Naive B cell (primary cell): ENCODE results near the gene TRIO. TPM values are rescaled to one million over a fixed set of nuclear protein-coding genes. Genes with fewer than 3 reads are reported as not detected.
"Not testable (repeated sequence)": the region's sequence is repeated elsewhere in the genome, so short reads cannot be mapped to it uniquely, and the experiment has no call there.

Source experiments
- ATAC-seq, 2 donors: fragments of 150-1000 bp; cut with Tn5 transposase; 2 replicates each; pipeline ENCODE4 v1.10.0; 2021; ENCODE audit warnings: low read depth in 2 of 2, mild to moderate bottlenecking in 2 of 2, moderate library complexity in 2 of 2
- DNase-seq: peaks from one replicate; pipeline ENCODE4 v3.0.0; 2022
- H3K27ac Mint-ChIP-seq, 6 donors: one replicate each; pipeline ENCODE4 v1.8.0; 2020 to 2022; ENCODE audit warnings: mild to moderate bottlenecking in 6 of 6, mixed read lengths in 6 of 6, moderate library complexity in 5 of 6, inconsistent platforms in 2 of 6
- H3K27me3 Mint-ChIP-seq, 3 donors: one replicate each; pipeline ENCODE4 v1.8.0; 2021 to 2022; ENCODE audit warnings: mixed read lengths in 3 of 3, mild to moderate bottlenecking in 1 of 3
- H3K36me3 Mint-ChIP-seq, 2 donors: one replicate each; pipeline ENCODE4 v1.8.0; 2020 to 2022; ENCODE audit warnings: mixed read lengths in 2 of 2, inconsistent platforms in 1 of 2, mild to moderate bottlenecking in 1 of 2
- H3K4me1 Mint-ChIP-seq, 3 donors: one replicate each; pipeline ENCODE4 v1.8.0; 2020 to 2022; ENCODE audit warnings: mixed read lengths in 3 of 3, inconsistent platforms in 1 of 3, mild to moderate bottlenecking in 1 of 3, moderate library complexity in 1 of 3
- H3K4me3 Mint-ChIP-seq, 8 donors: one replicate each; pipeline ENCODE4 v1.8.0; 2020 to 2022; ENCODE audit warnings: mild to moderate bottlenecking in 8 of 8, mixed read lengths in 8 of 8, moderate library complexity in 8 of 8, inconsistent platforms in 2 of 8
- H3K9me3 Mint-ChIP-seq, 7 donors: one replicate each; pipeline ENCODE4 v1.8.0; 2020 to 2022; ENCODE audit warnings: mixed read lengths in 7 of 7, mild to moderate bottlenecking in 5 of 7, inconsistent platforms in 2 of 7, moderate library complexity in 1 of 7
- polyA plus RNA-seq, 6 donors: library from polyadenylated mRNA; unstranded; fragments of 300-500 nt; fragmentation: Illumina TruSeq; gene quantifications; one replicate each; pipeline ENCODE4 v1.2.3, GENCODE V29; 2021; ENCODE audit warnings: low read depth in 6 of 6

The TRIO gene
- polyA plus RNA-seq, 6 donors from 2014 or later = 7.3 to 16.4 (median 11.1) TPM

GRCh38 chr5:14376789-14377188 is 233.6 kb downstream of the TRIO start:
- Mint-ChIP-seq H3K36me3 (peaks cover 58 to 72% of the 10 kb centered on the region in 2 donors), H3K27ac (peak overlapping the region in 1 of 6 donors; percentile 67), H3K4me1 (peaks cover 9 to 21% (median 14%) of the 10 kb centered on the region in 3 donors), H3K27me3 (no peaks in the 10 kb centered on the region), H3K9me3 (peaks cover 0 to 4% (median 0%) of the 10 kb centered on the region in 7 donors), H3K4me3 (no peak overlapping the region)
- DNase-seq = no peak
- ATAC-seq = no peak

DNA sequence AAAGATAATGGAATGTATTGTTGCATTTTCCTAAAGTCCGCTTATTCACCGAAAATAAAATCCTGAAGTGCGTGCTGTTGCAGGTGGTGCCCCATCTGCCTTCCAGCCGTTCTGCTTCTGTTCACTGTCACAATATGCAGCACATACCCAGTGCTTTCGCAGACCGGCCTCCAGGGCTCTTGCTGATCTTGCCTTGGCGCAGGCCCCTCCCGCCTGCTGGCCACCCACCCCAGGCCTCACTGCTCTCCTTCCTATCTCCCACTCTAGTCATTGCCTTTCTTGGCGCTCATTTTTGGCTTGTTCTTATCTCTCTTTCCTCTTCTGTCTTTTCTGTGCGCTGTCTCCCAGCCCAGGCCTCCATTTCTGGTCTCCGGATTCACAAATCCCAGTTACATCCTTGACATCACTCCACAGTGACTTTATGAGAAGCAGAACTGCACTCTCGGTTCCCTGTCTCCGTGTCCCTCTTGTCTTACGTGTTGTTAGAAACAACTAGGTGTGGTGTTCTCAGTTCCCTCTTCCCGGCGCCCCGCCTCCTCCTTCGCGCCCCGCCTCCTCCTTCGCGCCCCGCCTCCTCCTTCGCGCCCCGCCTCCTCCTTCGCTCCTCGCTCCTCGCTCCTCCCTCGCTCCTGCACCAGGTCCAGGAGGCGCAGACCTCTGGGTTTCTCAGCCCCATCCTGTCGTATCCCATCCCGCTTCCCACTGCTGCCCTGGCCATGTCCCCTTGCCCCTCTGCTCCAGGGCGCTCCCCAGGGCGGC is 236.8 kb downstream of the TRIO start:
- peak overlapping the region in 3 of 8 donors; percentile 5 to 55 (median 9) for H3K4me3 Mint-ChIP-seq
- H3K4me1 Mint-ChIP-seq = peaks cover 9 to 21% (median 14%) of the 10 kb centered on the region in 3 donors
- H3K9me3 Mint-ChIP-seq = peaks cover 0 to 4% (median 0%) of the 10 kb centered on the region in 7 donors
- DNase-seq (no peak), ATAC-seq (peak; percentile 35 to 49)
- peak overlapping the region in 5 of 6 donors; percentile 25 to 92 (median 55) for H3K27ac Mint-ChIP-seq
- peaks cover 50 to 69% of the 10 kb centered on the region in 2 donors for H3K36me3 Mint-ChIP-seq
- H3K27me3 Mint-ChIP-seq = no peaks in the 10 kb centered on the region

DNA sequence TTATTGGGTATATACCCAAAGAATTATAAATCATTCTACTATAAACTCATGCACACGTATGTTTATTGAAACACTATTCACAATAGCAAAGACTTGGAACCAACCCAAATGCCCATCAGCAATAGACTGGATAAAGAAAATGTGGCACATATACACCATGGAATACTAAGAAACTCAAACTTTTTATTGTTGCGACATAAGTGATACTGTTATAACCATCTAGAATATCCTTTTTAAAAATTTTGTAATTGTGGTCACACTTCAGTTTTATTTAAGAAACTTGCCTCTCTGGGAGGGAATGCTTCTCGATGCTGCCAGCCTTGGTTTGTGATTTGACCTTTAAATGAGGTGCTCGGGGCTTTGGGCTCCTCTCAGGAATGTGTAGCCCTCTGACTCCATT is 237.6 kb downstream of the TRIO start:
- Mint-ChIP-seq H3K27me3 (no peaks in the 10 kb centered on the region), H3K36me3 (peaks cover 44 to 67% of the 10 kb centered on the region in 2 donors), H3K27ac (peak overlapping the region in 3 of 6 donors; percentile 40 to 55 (median 49)), H3K4me1 (peaks cover 6 to 13% (median 9%) of the 10 kb centered on the region in 3 donors), H3K9me3 (peaks cover 0 to 4% (median 0%) of the 10 kb centered on the region in 7 donors), H3K4me3 (peak overlapping the region in 1 of 8 donors; percentile 51)
- ATAC-seq = no peak
- no peak for DNase-seq

DNA sequence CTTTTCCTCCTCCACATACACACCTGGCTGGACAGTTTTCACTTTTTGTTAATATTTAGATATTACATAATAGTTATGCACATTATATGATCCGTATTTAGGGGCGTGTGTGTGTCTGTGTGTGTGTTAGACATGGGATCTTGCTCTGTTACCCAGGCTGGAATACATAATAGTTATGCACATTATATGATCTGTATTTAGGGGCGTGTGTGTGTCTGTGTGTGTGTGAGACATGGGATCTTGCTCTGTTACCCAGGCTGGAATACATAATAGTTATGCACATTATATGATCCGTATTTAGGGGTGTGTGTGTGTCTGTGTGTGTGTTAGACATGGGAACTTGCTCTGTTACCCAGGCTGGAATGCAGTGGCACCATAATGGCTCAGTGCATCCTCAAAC is 239.5 kb downstream of the TRIO start:
- ATAC-seq (no peak), DNase-seq (no peak)
- Mint-ChIP-seq H3K36me3 (peaks cover 50 to 67% of the 10 kb centered on the region in 2 donors), H3K4me1 (peaks cover 6 to 10% (median 9%) of the 10 kb centered on the region in 3 donors), H3K9me3 (peaks cover 0 to 4% (median 0%) of the 10 kb centered on the region in 7 donors), H3K4me3 (no peak overlapping the region), H3K27ac (no peak overlapping the region), H3K27me3 (no peaks in the 10 kb centered on the region)

GRCh38 chr5:14383923-14384322 is 240.8 kb downstream of the TRIO start:
- Mint-ChIP-seq H3K27me3 (no peaks in the 10 kb centered on the region), H3K4me3 (no peak overlapping the region), H3K9me3 (peaks cover 0 to 4% (median 0%) of the 10 kb centered on the region in 7 donors), H3K36me3 (peaks cover 41 to 62% of the 10 kb centered on the region in 2 donors), H3K27ac (no peak overlapping the region), H3K4me1 (peaks cover 6 to 10% (median 9%) of the 10 kb centered on the region in 3 donors)
- ATAC-seq (no peak), DNase-seq (no peak)

GRCh38 chr5:14385019-14385418 is 241.9 kb downstream of the TRIO start:
- DNase-seq = no peak
- Mint-ChIP-seq H3K4me3 (no peak overlapping the region), H3K9me3 (peaks cover 0 to 2% (median 0%) of the 10 kb centered on the region in 7 donors), H3K27ac (no peak overlapping the region), H3K36me3 (peaks cover 36 to 60% of the 10 kb centered on the region in 2 donors), H3K4me1 (peaks cover 0 to 6% (median 5%) of the 10 kb centered on the region in 3 donors), H3K27me3 (no peaks in the 10 kb centered on the region)
- no peak for ATAC-seq

GRCh38 chr5:14386884-14387624 is 243.9 kb downstream of the TRIO start:
- H3K36me3 Mint-ChIP-seq = peaks cover 30 to 62% of the 10 kb centered on the region in 2 donors
- H3K4me3 Mint-ChIP-seq = peak overlapping the region in 1 of 8 donors; percentile 45
- peaks cover 0 to 5% (median 0%) of the 10 kb centered on the region in 7 donors for H3K9me3 Mint-ChIP-seq
- H3K4me1 Mint-ChIP-seq = no peaks in the 10 kb centered on the region
- no peak for DNase-seq
- no peak for ATAC-seq
- no peaks in the 10 kb centered on the region for H3K27me3 Mint-ChIP-seq
- peak overlapping the region in 3 of 6 donors; percentile 39 to 78 (median 76) for H3K27ac Mint-ChIP-seq

- peaks cover 30 to 73% of the 10 kb centered on the region in 2 donors for H3K36me3 Mint-ChIP-seq
- DNase-seq (no peak), ATAC-seq (no peak)
- no peaks in the 10 kb centered on the region for H3K4me1 Mint-ChIP-seq
- H3K9me3 Mint-ChIP-seq = peaks cover 0 to 6% (median 0%) of the 10 kb centered on the region in 7 donors
- H3K4me3 Mint-ChIP-seq = no peak overlapping the region
- no peaks in the 10 kb centered on the region for H3K27me3 Mint-ChIP-seq
- no peak overlapping the region for H3K27ac Mint-ChIP-seq
Measured at GRCh38 chr5:14388741-14389140, 245.6 kb downstream of the TRIO start.

DNA sequence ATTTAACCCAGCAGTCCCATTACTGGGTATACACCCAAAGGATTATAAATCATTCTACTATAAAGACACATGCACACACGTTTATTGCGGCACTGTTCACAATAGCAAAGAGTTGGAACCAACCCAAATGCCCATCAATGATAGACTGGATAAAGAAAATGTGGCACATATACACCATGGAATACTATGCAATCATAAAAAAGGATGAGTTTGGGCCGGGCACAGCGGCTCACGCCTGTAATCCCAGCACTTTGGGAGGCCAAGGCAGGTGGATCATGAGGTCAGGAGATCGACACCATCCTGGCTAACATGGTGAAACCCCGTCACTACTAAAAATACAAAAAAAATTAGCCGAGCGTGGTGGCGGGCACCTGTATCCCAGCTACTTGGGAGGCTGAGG is 249.4 kb downstream of the TRIO start:
- not testable (repeated sequence) for H3K27me3 Mint-ChIP-seq, H3K27ac Mint-ChIP-seq, ATAC-seq, H3K4me1 Mint-ChIP-seq, DNase-seq, H3K4me3 Mint-ChIP-seq, H3K9me3 Mint-ChIP-seq
- H3K36me3 Mint-ChIP-seq = peaks cover 25 to 57% of the 10 kb centered on the region in 2 donors

- ATAC-seq (no peak), DNase-seq (no peak)
- no peaks in the 10 kb centered on the region for H3K27me3 Mint-ChIP-seq
- H3K27ac Mint-ChIP-seq = no peak overlapping the region
- H3K36me3 Mint-ChIP-seq = peaks cover 33 to 51% of the 10 kb centered on the region in 2 donors
- H3K9me3 Mint-ChIP-seq = peaks cover 0 to 6% (median 0%) of the 10 kb centered on the region in 7 donors
- H3K4me3 Mint-ChIP-seq = no peak overlapping the region
- H3K4me1 Mint-ChIP-seq = no peaks in the 10 kb centered on the region
Measured at GRCh38 chr5:14394365-14394764, 251.2 kb downstream of the TRIO start.

DNA sequence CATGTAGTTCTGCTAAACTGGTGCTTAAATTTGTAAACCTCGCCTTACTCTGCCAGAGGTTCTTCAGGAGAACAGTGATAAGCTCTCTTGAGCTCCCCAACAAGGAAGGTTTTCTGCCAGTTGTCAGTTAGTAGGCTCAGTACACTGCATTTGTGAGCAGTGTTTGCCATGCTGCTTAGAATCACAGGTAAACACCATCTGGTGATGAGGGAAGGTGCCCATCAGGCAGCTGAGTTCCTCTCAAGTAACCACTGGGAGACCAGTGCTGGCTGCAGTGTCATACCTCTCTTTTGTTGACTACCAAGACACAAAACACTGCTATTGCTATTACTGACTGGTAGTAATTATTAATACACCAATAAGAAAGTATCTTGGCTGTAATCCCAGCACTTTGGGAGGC is 252.3 kb downstream of the TRIO start:
- H3K9me3 Mint-ChIP-seq = peaks cover 0 to 6% (median 0%) of the 10 kb centered on the region in 7 donors
- H3K4me3 Mint-ChIP-seq = no peak overlapping the region
- no peak overlapping the region for H3K27ac Mint-ChIP-seq
- peaks cover 24 to 41% of the 10 kb centered on the region in 2 donors for H3K36me3 Mint-ChIP-seq
- H3K27me3 Mint-ChIP-seq = no peaks in the 10 kb centered on the region
- no peaks in the 10 kb centered on the region for H3K4me1 Mint-ChIP-seq
- no peak for ATAC-seq
- no peak for DNase-seq

DNA sequence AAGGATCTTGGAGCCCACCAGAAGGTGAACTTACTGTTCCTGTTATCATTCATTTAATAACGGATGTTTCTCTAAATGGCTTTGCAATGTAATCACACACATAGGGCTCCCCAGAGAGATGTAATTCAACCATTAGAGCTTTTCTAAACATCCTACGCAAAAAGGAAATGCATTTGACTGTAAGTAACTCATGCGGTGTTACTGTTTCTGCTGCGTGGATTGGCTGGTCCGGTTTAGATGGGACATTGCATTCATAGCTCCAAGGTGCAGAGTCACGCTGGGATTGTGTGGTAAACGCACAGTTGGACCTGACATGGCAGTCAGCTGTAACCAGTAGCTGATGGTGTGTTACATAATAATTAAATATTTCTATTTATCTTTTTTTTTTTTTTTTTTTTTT is 252.9 kb downstream of the TRIO start:
- no peak for DNase-seq
- Mint-ChIP-seq H3K36me3 (peaks cover 23 to 36% of the 10 kb centered on the region in 2 donors), H3K4me1 (peaks cover 0 to 2% (median 0%) of the 10 kb centered on the region in 3 donors), H3K4me3 (no peak overlapping the region), H3K27me3 (no peaks in the 10 kb centered on the region), H3K9me3 (peaks cover 0 to 6% (median 0%) of the 10 kb centered on the region in 7 donors), H3K27ac (no peak overlapping the region)
- ATAC-seq = no peak

- H3K27me3 Mint-ChIP-seq = no peaks in the 10 kb centered on the region
- H3K36me3 Mint-ChIP-seq = peaks cover 26 to 32% of the 10 kb centered on the region in 2 donors
- peaks cover 0 to 5% (median 0%) of the 10 kb centered on the region in 3 donors for H3K4me1 Mint-ChIP-seq
- ATAC-seq = no peak
- H3K27ac Mint-ChIP-seq = no peak overlapping the region
- no peak overlapping the region for H3K4me3 Mint-ChIP-seq
- H3K9me3 Mint-ChIP-seq = peaks cover 0 to 4% (median 0%) of the 10 kb centered on the region in 7 donors
- no peak for DNase-seq
Measured at GRCh38 chr5:14396737-14397136, 253.6 kb downstream of the TRIO start.
